Activated CD4-positive, alpha-beta T cell treated with anti-CD3 and anti-CD28 coated beads, Interleukin-2, amount 10 ng/mL, durations not matched to agents 24 days and 14 days (primary cell): ENCODE measurements around the gene PLCB2. TPM values are rescaled to one million over a fixed set of nuclear protein-coding genes. Genes with fewer than 3 reads are reported as not detected.

ENCODE experiments used
- DNase-seq: peaks from one replicate; pipeline ENCODE4 v3.0.0; 2022
- H3K27ac Mint-ChIP-seq: one replicate; pipeline ENCODE4 v1.8.0; 2022; ENCODE audit warnings: mild to moderate bottlenecking, mixed read lengths
- H3K27me3 Mint-ChIP-seq: one replicate; pipeline ENCODE4 v1.8.0; 2022; ENCODE audit warnings: mixed read lengths
- H3K36me3 Mint-ChIP-seq: one replicate; pipeline ENCODE4 v1.8.0; 2022; ENCODE audit warnings: low read depth, mild to moderate bottlenecking, mixed read lengths
- H3K4me1 Mint-ChIP-seq: one replicate; pipeline ENCODE4 v1.8.0; 2021; ENCODE audit warnings: mixed read lengths
- H3K4me3 Mint-ChIP-seq: one replicate; pipeline ENCODE4 v1.8.0; 2022; ENCODE audit warnings: mild to moderate bottlenecking, moderate library complexity, mixed read lengths
- H3K9me3 Mint-ChIP-seq: one replicate; pipeline ENCODE4 v1.8.0; 2021; ENCODE audit warnings: mixed read lengths
- intact Hi-C: fragments of 100-400 bp; cut with micrococcal nuclease; formaldehyde crosslinking; loops from one replicate; pipeline ENCODE4 v1.15.1; 2023
- total RNA-seq: library from RNA; stranded (reverse); gene quantifications from 2 replicates; pipeline ENCODE4 v1.2.3, GENCODE V29; 2022

The PLCB2 gene
- total RNA-seq, 1 donor from 2014 or later: 95.7 TPM

DNA sequence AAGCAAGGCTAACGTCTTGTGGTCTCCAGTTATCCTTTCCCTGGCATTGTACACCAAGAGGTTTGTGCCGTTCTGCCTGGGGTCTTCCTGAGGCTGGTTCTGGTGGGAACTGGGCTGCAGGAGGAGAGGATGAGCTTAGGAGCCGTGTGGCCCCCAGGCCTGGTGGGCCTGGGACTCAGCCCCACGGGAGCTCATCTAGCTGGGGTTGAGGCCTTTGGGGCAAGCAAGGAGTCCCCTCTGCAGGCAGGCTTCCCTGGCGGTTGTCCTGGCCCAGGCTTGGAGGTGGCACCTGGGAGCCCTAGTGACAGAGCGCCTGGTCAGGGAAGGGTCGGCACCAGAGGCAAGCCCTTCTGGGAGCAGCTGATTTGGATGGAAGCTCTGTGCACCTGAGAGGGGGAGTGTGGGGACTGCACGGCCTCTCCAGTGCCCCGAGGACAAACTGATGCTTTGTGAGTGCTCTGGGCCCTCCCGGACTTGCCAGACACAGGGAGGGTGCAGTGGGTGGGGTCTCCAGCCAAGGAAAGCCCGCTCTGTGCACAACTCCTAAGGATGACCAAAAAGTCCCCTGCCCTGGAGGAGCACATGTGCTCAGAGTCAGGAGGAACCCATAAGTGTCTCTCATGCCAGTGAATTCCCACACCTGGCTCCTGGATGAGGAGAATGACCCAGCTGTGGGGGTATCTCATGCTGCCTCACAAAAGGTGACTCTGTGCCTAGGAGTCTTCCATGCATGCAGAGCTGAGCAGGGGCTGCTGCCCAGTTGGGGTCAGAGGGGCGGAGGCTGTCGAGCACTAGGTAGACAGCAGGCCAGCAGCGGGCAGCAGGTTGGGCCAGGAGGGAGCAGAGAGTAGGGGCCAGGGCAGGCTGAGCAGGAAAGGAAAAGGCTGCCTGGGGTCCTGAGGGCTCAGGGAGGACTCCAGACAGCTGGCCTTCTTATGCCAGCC lies 66.2 kb downstream of the PLCB2 start:
- Mint-ChIP-seq H3K27ac (no peak overlapping the region), H3K4me3 (no peak overlapping the region), H3K9me3 (no peaks in the 10 kb centered on the region), H3K36me3 (peaks cover 2% of the 10 kb centered on the region), H3K27me3 (peaks cover 21% of the 10 kb centered on the region), H3K4me1 (peaks cover 7% of the 10 kb centered on the region)
- DNase-seq: no peak
- intact Hi-C loops: no loop called here

- peaks cover 2% of the 10 kb centered on the region for H3K36me3 Mint-ChIP-seq
- intact Hi-C loops: no loop called here
- H3K27ac Mint-ChIP-seq: no peak overlapping the region
- H3K9me3 Mint-ChIP-seq: no peaks in the 10 kb centered on the region
- peaks cover 17% of the 10 kb centered on the region for H3K27me3 Mint-ChIP-seq
- peaks cover 7% of the 10 kb centered on the region for H3K4me1 Mint-ChIP-seq
- no peak overlapping the region for H3K4me3 Mint-ChIP-seq
- no peak for DNase-seq
These were observed 67.0 kb downstream of the PLCB2 start for GRCh38 chr15:40240619-40241221.

- intact Hi-C loops: no loop called here
- H3K36me3 Mint-ChIP-seq: peaks cover 2% of the 10 kb centered on the region
- peak overlapping the region; percentile 45 for H3K4me3 Mint-ChIP-seq
- H3K9me3 Mint-ChIP-seq: no peaks in the 10 kb centered on the region
- no peak overlapping the region for H3K27ac Mint-ChIP-seq
- DNase-seq: no peak
- H3K27me3 Mint-ChIP-seq: peaks cover 17% of the 10 kb centered on the region
- peaks cover 7% of the 10 kb centered on the region for H3K4me1 Mint-ChIP-seq
These were observed 67.8 kb downstream of the PLCB2 start for GRCh38 chr15:40239693-40240618.

- H3K9me3 Mint-ChIP-seq: no peaks in the 10 kb centered on the region
- H3K27me3 Mint-ChIP-seq: peaks cover 17% of the 10 kb centered on the region
- H3K4me3 Mint-ChIP-seq: peak overlapping the region; percentile 45
- intact Hi-C loops: no loop called here
- H3K4me1 Mint-ChIP-seq: peaks cover 7% of the 10 kb centered on the region
- no peak for DNase-seq
- peaks cover 2% of the 10 kb centered on the region for H3K36me3 Mint-ChIP-seq
- no peak overlapping the region for H3K27ac Mint-ChIP-seq
These were observed 68.4 kb downstream of the PLCB2 start for GRCh38 chr15:40239404-40239692.

DNA sequence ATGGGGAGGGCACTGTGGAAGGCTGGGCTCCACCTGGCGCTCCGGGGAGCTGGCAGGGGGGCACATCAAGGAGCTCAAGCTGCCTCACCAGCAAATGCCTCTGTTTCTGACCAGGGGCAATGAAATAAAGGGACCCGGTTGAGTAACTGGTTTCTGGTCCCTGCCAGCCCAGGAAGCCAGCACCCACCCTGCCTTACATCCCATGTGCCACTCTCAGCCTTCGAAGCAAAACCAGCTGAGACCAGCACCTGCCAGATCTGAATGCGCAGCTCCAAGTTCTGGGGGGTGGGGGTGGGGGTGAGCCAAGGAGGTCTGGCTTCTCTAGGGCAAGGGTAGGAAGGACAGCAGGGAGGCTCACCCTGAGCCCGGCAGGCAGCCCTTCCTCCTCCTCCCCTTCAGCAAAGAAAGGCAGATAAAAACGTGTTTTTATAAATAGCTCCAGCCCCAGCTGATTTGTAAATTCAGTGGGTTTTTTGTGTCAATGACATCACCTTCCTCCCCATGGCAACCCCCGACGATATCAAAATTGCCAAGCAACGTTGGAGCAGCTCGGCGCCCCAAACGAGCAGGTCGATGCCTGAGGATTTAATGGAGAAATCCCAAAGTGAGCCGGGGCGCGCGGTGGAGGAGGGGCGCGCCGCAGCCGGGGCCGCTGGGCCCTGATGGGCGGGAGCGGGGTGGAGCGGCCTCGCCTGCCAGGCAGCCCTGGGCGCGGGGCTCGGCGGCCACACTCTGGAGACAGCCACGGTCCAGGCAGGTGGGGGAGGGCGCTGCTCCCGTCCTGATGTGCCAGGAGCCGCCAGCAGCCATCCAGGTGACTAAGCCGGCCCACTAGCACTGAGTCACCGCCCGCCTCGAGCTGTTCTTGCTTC lies 69.0 kb downstream of the PLCB2 start, which contains the start of gene PAK6:
Gene PAK6 (plus strand): TSS at position 532 of the 872 bp plus-strand sequence. CDS start 25,723 bp downstream, outside the sequence.
- peaks cover 7% of the 10 kb centered on the region for H3K4me1 Mint-ChIP-seq
- peak within 1 kb of the TSS; percentile 45 for H3K4me3 Mint-ChIP-seq
- H3K27me3 Mint-ChIP-seq: peaks cover 17% of the 10 kb centered on the region
- peak; percentile 76 for DNase-seq
- peaks cover 2% of the 10 kb centered on the region for H3K36me3 Mint-ChIP-seq
- peak within 1 kb of the TSS; percentile 27 for H3K27ac Mint-ChIP-seq
- H3K9me3 Mint-ChIP-seq: no peaks in the 10 kb centered on the region
- intact Hi-C loops: no loop called here

Other genes starting within 250 kb of the PLCB2 start
- 8.4 and 9.1 TPM in 2 replicates for gene BMF, start 199.1 kb downstream of the PLCB2 start, total RNA-seq
- 69.3 and 73.1 TPM in 2 replicates for gene BUB1B, start 146.9 kb downstream of the PLCB2 start, total RNA-seq
- gene PAK6, start 68.9 kb downstream of the PLCB2 start, total RNA-seq: 0.33 and 0.54 TPM in 2 replicates
- not detected in 2 replicates for gene ANKRD63, start 24.9 kb downstream of the PLCB2 start, total RNA-seq
- gene INAFM2, start 15.8 kb upstream of the PLCB2 start, total RNA-seq: 22.8 and 23.3 TPM in 2 replicates
- 0.21 and 0.54 TPM in 2 replicates for gene CCDC9B, start 33.0 kb upstream of the PLCB2 start, total RNA-seq
- gene PHGR1, start 43.1 kb upstream of the PLCB2 start, total RNA-seq: not detected in 2 replicates
- gene DISP2, start 50.3 kb upstream of the PLCB2 start, total RNA-seq: 0.02 and 0.05 TPM in 2 replicates
- 50.4 and 52.9 TPM in 2 replicates for gene KNSTRN, start 74.8 kb upstream of the PLCB2 start, total RNA-seq
- gene IVD, start 97.9 kb upstream of the PLCB2 start, total RNA-seq: 66.6 and 70.7 TPM in 2 replicates
- 23.9 and 26.2 TPM in 2 replicates for gene BAHD1, start 133.0 kb upstream of the PLCB2 start, total RNA-seq
- gene CHST14, start 163.0 kb upstream of the PLCB2 start, total RNA-seq: 9.0 and 9.7 TPM in 2 replicates